ENCODE data around the gene GRAP2. TPM values are rescaled to one million over a fixed set of nuclear protein-coding genes. Genes with fewer than 3 reads are reported as not detected.

GRAP2 gene
- total RNA-seq, 1 donor from 2014 or later, result 38.4 TPM

- Mint-ChIP-seq H3K4me3 (peak overlapping the region; percentile 84), H3K4me1 (peaks cover 64% of the 10 kb centered on the region), H3K36me3 (ENCODE audit: low read depth) (peaks cover 5% of the 10 kb centered on the region), H3K27me3 (no peaks in the 10 kb centered on the region), H3K27ac (peak overlapping the region; percentile 91), H3K9me3 (no peaks in the 10 kb centered on the region)
- intact Hi-C loops (cut with micrococcal nuclease), result loop anchor here (10.0 kb wide), 1 partner anchor 268 kb away; the partner anchor contains the start of gene TNRC6B
- DNase-seq, result no peak
These were observed 6.2 kb downstream of the GRAP2 start for GRCh38 chr22:39907047-39907446.

GRCh38 chr22:39907605-39908097 lies 6.8 kb downstream of the GRAP2 start:
- peak overlapping the region; percentile 84 for H3K4me3 Mint-ChIP-seq
- peak overlapping the region; percentile 91 for H3K27ac Mint-ChIP-seq
- H3K4me1 Mint-ChIP-seq, result peaks cover 68% of the 10 kb centered on the region
- DNase-seq, result peak; percentile 80
- intact Hi-C loops (cut with micrococcal nuclease), result loop anchor here (1.0 to 10.0 kb wide), 3 partner anchors 19 to 267 kb away; partner anchors contain the start of gene TNRC6B
- H3K36me3 Mint-ChIP-seq (ENCODE audit: low read depth), result peaks cover 5% of the 10 kb centered on the region
- H3K27me3 Mint-ChIP-seq, result no peaks in the 10 kb centered on the region
- no peaks in the 10 kb centered on the region for H3K9me3 Mint-ChIP-seq

- H3K4me1 Mint-ChIP-seq, result peaks cover 71% of the 10 kb centered on the region
- no peak for DNase-seq
- intact Hi-C loops (cut with micrococcal nuclease), result loop anchor here (1.0 to 10.0 kb wide), 3 partner anchors 19 to 267 kb away; partner anchors contain the start of gene TNRC6B
- H3K27me3 Mint-ChIP-seq, result no peaks in the 10 kb centered on the region
- H3K36me3 Mint-ChIP-seq (ENCODE audit: low read depth), result peaks cover 6% of the 10 kb centered on the region
- peak overlapping the region; percentile 84 for H3K4me3 Mint-ChIP-seq
- H3K27ac Mint-ChIP-seq, result peak overlapping the region; percentile 91
- H3K9me3 Mint-ChIP-seq, result no peaks in the 10 kb centered on the region
These were observed 7.3 kb downstream of the GRAP2 start for GRCh38 chr22:39908136-39908535.

GRCh38 chr22:39908737-39909136 lies 7.9 kb downstream of the GRAP2 start:
- DNase-seq, result peak; percentile 78
- intact Hi-C loops (cut with micrococcal nuclease), result loop anchor here (1.0 to 10.0 kb wide), 3 partner anchors 18 to 266 kb away; partner anchors contain the start of gene TNRC6B
- peaks cover 77% of the 10 kb centered on the region for H3K4me1 Mint-ChIP-seq
- no peaks in the 10 kb centered on the region for H3K27me3 Mint-ChIP-seq
- H3K9me3 Mint-ChIP-seq, result no peaks in the 10 kb centered on the region
- H3K36me3 Mint-ChIP-seq (ENCODE audit: low read depth), result peaks cover 7% of the 10 kb centered on the region
- peak overlapping the region; percentile 84 for H3K4me3 Mint-ChIP-seq
- peak overlapping the region; percentile 91 for H3K27ac Mint-ChIP-seq

- no peak for DNase-seq
- peaks cover 11% of the 10 kb centered on the region for H3K36me3 Mint-ChIP-seq (ENCODE audit: low read depth)
- H3K4me1 Mint-ChIP-seq, result peaks cover 78% of the 10 kb centered on the region
- H3K9me3 Mint-ChIP-seq, result no peaks in the 10 kb centered on the region
- H3K27me3 Mint-ChIP-seq, result no peaks in the 10 kb centered on the region
- H3K4me3 Mint-ChIP-seq, result peak overlapping the region; percentile 72
- intact Hi-C loops (cut with micrococcal nuclease), result loop anchor here (1.0 kb wide), 1 partner anchor 10 kb away; the partner anchor contains the start of gene GRAP2
- peak overlapping the region; percentile 83 for H3K27ac Mint-ChIP-seq
These were observed 10.2 kb downstream of the GRAP2 start for GRCh38 chr22:39910876-39911613.

GRCh38 chr22:39913321-39913720 lies 12.4 kb downstream of the GRAP2 start:
- H3K27me3 Mint-ChIP-seq, result no peaks in the 10 kb centered on the region
- H3K4me1 Mint-ChIP-seq, result peaks cover 80% of the 10 kb centered on the region
- intact Hi-C loops (cut with micrococcal nuclease), result no loop called here
- H3K9me3 Mint-ChIP-seq, result no peaks in the 10 kb centered on the region
- no peak for DNase-seq
- peaks cover 15% of the 10 kb centered on the region for H3K36me3 Mint-ChIP-seq (ENCODE audit: low read depth)
- peak overlapping the region; percentile 34 for H3K4me3 Mint-ChIP-seq
- H3K27ac Mint-ChIP-seq, result peak overlapping the region; percentile 18

GRCh38 chr22:39913886-39914285 lies 13.0 kb downstream of the GRAP2 start:
- Mint-ChIP-seq H3K27ac (peak overlapping the region; percentile 64), H3K9me3 (no peaks in the 10 kb centered on the region), H3K36me3 (ENCODE audit: low read depth) (peaks cover 12% of the 10 kb centered on the region), H3K4me1 (peaks cover 77% of the 10 kb centered on the region), H3K4me3 (peak overlapping the region; percentile 34), H3K27me3 (no peaks in the 10 kb centered on the region)
- intact Hi-C loops (cut with micrococcal nuclease), result no loop called here
- DNase-seq, result no peak

- intact Hi-C loops (cut with micrococcal nuclease), result no loop called here
- H3K36me3 Mint-ChIP-seq (ENCODE audit: low read depth), result peaks cover 10% of the 10 kb centered on the region
- H3K4me3 Mint-ChIP-seq, result peak overlapping the region; percentile 34
- H3K27me3 Mint-ChIP-seq, result no peaks in the 10 kb centered on the region
- H3K27ac Mint-ChIP-seq, result peak overlapping the region; percentile 64
- no peak for DNase-seq
- no peaks in the 10 kb centered on the region for H3K9me3 Mint-ChIP-seq
- H3K4me1 Mint-ChIP-seq, result peaks cover 73% of the 10 kb centered on the region
These were observed 13.7 kb downstream of the GRAP2 start for GRCh38 chr22:39914584-39914983.

- intact Hi-C loops (cut with micrococcal nuclease), result no loop called here
- no peaks in the 10 kb centered on the region for H3K27me3 Mint-ChIP-seq
- H3K4me1 Mint-ChIP-seq, result peaks cover 74% of the 10 kb centered on the region
- H3K27ac Mint-ChIP-seq, result peak overlapping the region; percentile 72
- no peaks in the 10 kb centered on the region for H3K9me3 Mint-ChIP-seq
- DNase-seq, result no peak
- H3K4me3 Mint-ChIP-seq, result peak overlapping the region; percentile 73
- peaks cover 9% of the 10 kb centered on the region for H3K36me3 Mint-ChIP-seq (ENCODE audit: low read depth)
These were observed 14.4 kb downstream of the GRAP2 start for GRCh38 chr22:39915295-39915726.

- H3K36me3 Mint-ChIP-seq (ENCODE audit: low read depth), result peaks cover 9% of the 10 kb centered on the region
These were observed 15.6 kb downstream of the GRAP2 start for GRCh38 chr22:39916496-39916895.

GRCh38 chr22:39917197-39917643 lies 16.3 kb downstream of the GRAP2 start:
- Mint-ChIP-seq H3K27ac (peak overlapping the region; percentile 75), H3K9me3 (no peaks in the 10 kb centered on the region), H3K4me1 (peaks cover 73% of the 10 kb centered on the region), H3K27me3 (no peaks in the 10 kb centered on the region), H3K4me3 (peak overlapping the region; percentile 80), H3K36me3 (ENCODE audit: low read depth) (peaks cover 14% of the 10 kb centered on the region)
- no peak for DNase-seq
- intact Hi-C loops (cut with micrococcal nuclease), result no loop called here

More at GRCh38 chr22:39916496-39916895, 15.6 kb downstream of the GRAP2 start:
- Mint-ChIP-seq H3K9me3 (no peaks in the 10 kb centered on the region), H3K4me3 (peak overlapping the region; percentile 80), H3K4me1 (peaks cover 75% of the 10 kb centered on the region), H3K27me3 (no peaks in the 10 kb centered on the region), H3K27ac (peak overlapping the region; percentile 52)
- no peak for DNase-seq
- intact Hi-C loops (cut with micrococcal nuclease), result no loop called here

GRCh38 chr22:39917776-39918495 lies 17.1 kb downstream of the GRAP2 start:
- Mint-ChIP-seq H3K4me1 (peaks cover 73% of the 10 kb centered on the region), H3K27ac (peak overlapping the region; percentile 75), H3K4me3 (peak overlapping the region; percentile 80), H3K9me3 (no peaks in the 10 kb centered on the region), H3K36me3 (ENCODE audit: low read depth) (peaks cover 18% of the 10 kb centered on the region), H3K27me3 (no peaks in the 10 kb centered on the region)
- DNase-seq, result no peak
- intact Hi-C loops (cut with micrococcal nuclease), result no loop called here

- Mint-ChIP-seq H3K27me3 (no peaks in the 10 kb centered on the region), H3K27ac (peak overlapping the region; percentile 95), H3K36me3 (ENCODE audit: low read depth) (peaks cover 14% of the 10 kb centered on the region), H3K9me3 (no peaks in the 10 kb centered on the region), H3K4me3 (peak overlapping the region; percentile 84), H3K4me1 (peaks cover 76% of the 10 kb centered on the region)
- intact Hi-C loops (cut with micrococcal nuclease), result loop anchor here (1.0 to 5.0 kb wide), 4 partner anchors 8 to 42 kb away; partner anchors contain the start of gene TMA7B
- peak; percentile 86 for DNase-seq
These were observed 19.4 kb downstream of the GRAP2 start for GRCh38 chr22:39920134-39920743.
